ENCODE results near the gene CKM. TPM values are rescaled to one million over a fixed set of nuclear protein-coding genes. Genes with fewer than 3 reads are reported as not detected.

The CKM gene
- total RNA-seq, 1 experiment from 2014 or later, result not detected

- Histone ChIP-seq H3K4me2 (ENCODE audit: low read length) (no peak overlapping the region), H3K9me3 (ENCODE audit: low read length) (no peaks in the 10 kb centered on the region), H3F3A (ENCODE audit: low read length, unreplicated experiment) (no peaks in the 10 kb centered on the region), H3K4me3 (ENCODE audit: low read length) (no peak overlapping the region), H3K27me3 (ENCODE audit: low read length) (no peaks in the 10 kb centered on the region), H3K4me1 (ENCODE audit: insufficient read depth, low read length) (no peaks in the 10 kb centered on the region), H3K79me2 (ENCODE audit: low read length) (no peaks in the 10 kb centered on the region), H3K9me2 (replicated peaks; ENCODE audit: low read length) (no peaks in the 10 kb centered on the region), H3K9ac (ENCODE audit: low read length) (no peak overlapping the region), H2AFZ (ENCODE audit: low read length) (no peak overlapping the region), H3K36me3 (ENCODE audit: low read depth, low read length) (no peaks in the 10 kb centered on the region), H4K20me1 (ENCODE audit: low read length) (no peaks in the 10 kb centered on the region), H3K27ac (ENCODE audit: low read length) (no peak overlapping the region)
- ATAC-seq, result no peak
- ChIA-PET POLR2A (ENCODE audit: unreplicated experiment) (no interaction called here), CTCF (no interaction called here)
- no peak for DNase-seq
- intact Hi-C loops (cut with micrococcal nuclease), result no loop called here
- no TSS peak for BruUV-seq (replicated peaks)
- no peak for TF ChIP-seq EZH2 (IDR thresholded peaks at IDR 0.05; ENCODE audit: low read length, unreplicated experiment)
- TF ChIP-seq CTCF (conservative IDR thresholded peaks at IDR 0.05; ENCODE audit: low read depth, low read length), result no peak
- no peak for TF ChIP-seq EZH2phosphoT487 (IDR thresholded peaks at IDR 0.05; ENCODE audit: borderline replicate concordance, low read length)
These were observed 1.8 kb upstream of the CKM start for GRCh38 chr19:45324349-45324907.

- Histone ChIP-seq H4K20me1 (ENCODE audit: low read length) (no peaks in the 10 kb centered on the region), H3K27me3 (ENCODE audit: low read length) (no peaks in the 10 kb centered on the region), H3K9me3 (ENCODE audit: low read length) (no peaks in the 10 kb centered on the region), H3K27ac (ENCODE audit: low read length) (no peak overlapping the region), H2AFZ (ENCODE audit: low read length) (no peak overlapping the region), H3K4me1 (ENCODE audit: insufficient read depth, low read length) (no peaks in the 10 kb centered on the region), H3K79me2 (ENCODE audit: low read length) (no peaks in the 10 kb centered on the region), H3F3A (ENCODE audit: low read length, unreplicated experiment) (no peaks in the 10 kb centered on the region), H3K4me2 (ENCODE audit: low read length) (no peak overlapping the region), H3K9ac (ENCODE audit: low read length) (no peak overlapping the region), H3K36me3 (ENCODE audit: low read depth, low read length) (no peaks in the 10 kb centered on the region), H3K4me3 (ENCODE audit: low read length) (no peak overlapping the region), H3K9me2 (replicated peaks; ENCODE audit: low read length) (no peaks in the 10 kb centered on the region)
- no peak for DNase-seq
- ATAC-seq, result no peak
- POLR2A ChIA-PET (ENCODE audit: unreplicated experiment), result no interaction called here
- TF ChIP-seq EZH2phosphoT487 (IDR thresholded peaks at IDR 0.05; ENCODE audit: borderline replicate concordance, low read length) (no peak), CTCF (conservative IDR thresholded peaks at IDR 0.05; ENCODE audit: low read depth, low read length) (no peak), EZH2 (IDR thresholded peaks at IDR 0.05; ENCODE audit: low read length, unreplicated experiment) (no peak)
- no TSS peak for BruUV-seq (replicated peaks)
- intact Hi-C loops (cut with micrococcal nuclease), result no loop called here
- CTCF ChIA-PET, result no interaction called here
These were observed 1.0 kb upstream of the CKM start for GRCh38 chr19:45323671-45324081.

GRCh38 chr19:45322311-45322710 is 364 bp downstream of the CKM start:
- Histone ChIP-seq H3K4me1 (ENCODE audit: insufficient read depth, low read length) (no peaks in the 10 kb centered on the region), H3K4me3 (ENCODE audit: low read length) (no peak overlapping the region), H3K27me3 (ENCODE audit: low read length) (no peaks in the 10 kb centered on the region), H3K9ac (ENCODE audit: low read length) (no peak overlapping the region), H2AFZ (ENCODE audit: low read length) (no peak overlapping the region), H3K79me2 (ENCODE audit: low read length) (no peaks in the 10 kb centered on the region), H3K9me3 (ENCODE audit: low read length) (no peaks in the 10 kb centered on the region), H3K36me3 (ENCODE audit: low read depth, low read length) (no peaks in the 10 kb centered on the region), H3F3A (ENCODE audit: low read length, unreplicated experiment) (no peaks in the 10 kb centered on the region), H3K4me2 (ENCODE audit: low read length) (no peak overlapping the region), H3K9me2 (replicated peaks; ENCODE audit: low read length) (no peaks in the 10 kb centered on the region), H4K20me1 (ENCODE audit: low read length) (no peaks in the 10 kb centered on the region), H3K27ac (ENCODE audit: low read length) (no peak overlapping the region)
- ATAC-seq, result no peak
- BruUV-seq (replicated peaks), result no TSS peak
- no peak for DNase-seq
- intact Hi-C loops (cut with micrococcal nuclease), result no loop called here
- no peak for TF ChIP-seq EZH2phosphoT487 (IDR thresholded peaks at IDR 0.05; ENCODE audit: borderline replicate concordance, low read length)
- no peak for TF ChIP-seq EZH2 (IDR thresholded peaks at IDR 0.05; ENCODE audit: low read length, unreplicated experiment)
- TF ChIP-seq CTCF (conservative IDR thresholded peaks at IDR 0.05; ENCODE audit: low read depth, low read length), result no peak
- ChIA-PET POLR2A (ENCODE audit: unreplicated experiment) (no interaction called here), CTCF (no interaction called here)

Measured in PC-3 (cell line).